ENCODE data around the gene GTF3C2.
A peak's percentile ranks its signal among the peaks of the same experiment; 100 is the strongest.
"Not testable (repeated sequence)": the region's sequence is repeated elsewhere in the genome, so short reads cannot be mapped to it uniquely, and the experiment has no call there.

GTF3C2 gene

DNA sequence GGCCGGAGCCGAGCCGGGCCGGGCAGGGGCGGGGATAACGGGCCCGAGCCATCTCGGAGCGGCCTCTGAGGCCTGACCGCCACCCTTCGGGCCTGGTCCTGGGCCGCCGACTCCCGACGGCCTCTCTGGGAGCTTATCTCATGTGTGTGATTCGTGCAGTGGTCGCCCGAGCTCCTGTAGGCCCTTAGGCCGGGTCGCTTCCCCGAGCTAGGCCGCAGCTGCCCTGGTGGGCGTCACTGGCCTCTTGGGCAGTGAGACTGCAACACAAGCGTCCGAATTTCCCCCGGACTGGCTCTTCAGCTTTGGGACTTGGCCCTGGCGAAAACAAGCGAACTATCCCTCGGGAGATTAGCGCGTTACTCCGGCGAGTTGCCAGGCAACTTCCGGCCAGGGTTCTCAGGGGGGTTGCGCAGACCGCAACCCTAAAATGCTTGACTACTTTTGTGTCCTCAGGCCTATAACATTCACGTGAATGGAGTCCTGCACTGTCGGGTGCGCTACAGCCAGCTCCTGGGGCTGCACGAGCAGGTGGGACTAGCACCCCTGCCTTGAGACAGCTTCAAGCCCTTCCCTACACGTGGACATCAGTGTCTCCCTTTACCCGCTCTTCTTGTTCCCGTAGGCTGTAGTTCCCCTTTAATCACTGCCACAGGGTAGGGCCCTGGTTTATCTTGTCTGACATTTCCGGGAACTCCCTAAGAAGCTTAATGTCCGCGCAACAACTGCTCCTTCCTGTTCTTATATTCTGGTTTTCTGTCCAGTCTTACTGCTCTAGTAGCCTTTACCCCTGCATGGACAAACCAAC, 14.5 kb upstream of the GTF3C2 start:
- DNase-seq (ENCODE audit: low read depth in 2 of 2) = no peak

DNA sequence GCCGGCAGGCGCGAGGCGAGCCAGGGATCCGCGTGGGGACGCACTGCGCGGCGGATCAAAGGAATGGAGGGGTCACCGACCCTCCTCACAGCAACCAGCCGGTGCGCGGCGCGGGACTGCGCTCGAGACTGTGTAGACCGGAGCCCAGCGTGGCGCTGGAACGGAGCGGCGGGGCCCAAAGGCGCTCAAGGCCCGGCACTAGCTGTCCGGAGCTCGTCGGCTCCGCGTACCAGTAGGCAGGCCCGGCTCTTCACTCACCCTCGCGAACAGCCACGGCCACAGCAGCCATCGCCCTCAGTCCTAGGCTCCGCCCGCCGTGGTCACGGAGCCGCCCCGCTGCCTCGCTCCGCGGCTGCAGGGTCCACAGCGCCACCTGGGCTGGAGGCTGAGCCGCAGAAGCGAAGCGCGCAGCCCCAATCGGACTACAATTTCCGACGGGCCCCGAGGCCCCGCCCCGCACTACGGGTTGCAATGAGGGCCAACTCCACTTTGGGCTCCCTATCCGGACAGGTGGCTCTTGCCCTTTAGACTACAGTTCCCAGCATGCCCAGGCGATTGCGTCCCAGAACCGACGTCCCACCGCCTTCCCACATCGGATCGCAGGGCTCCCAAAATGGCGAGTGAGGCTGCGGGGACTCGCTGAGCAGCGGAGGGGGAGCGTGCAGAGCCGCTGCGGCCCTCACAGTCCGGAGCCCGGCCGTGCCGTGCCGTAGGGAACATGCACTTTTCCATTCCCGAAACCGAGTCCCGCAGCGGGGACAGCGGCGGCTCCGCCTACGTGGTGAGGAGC, 13.7 kb upstream of the GTF3C2 start, which contains the start of the genes EIF2B4 and SNX17:
EIF2B4 (minus strand) TSS at position 313 of the 790 bp plus-strand sequence; CDS start at position 289, 24 bp downstream.
SNX17 (plus strand) TSS at position 591 of the 790 bp plus-strand sequence; CDS start at position 719, 128 bp downstream.
- peak; percentile 99 to 100 for DNase-seq (ENCODE audit: low read depth in 2 of 2)

DNA sequence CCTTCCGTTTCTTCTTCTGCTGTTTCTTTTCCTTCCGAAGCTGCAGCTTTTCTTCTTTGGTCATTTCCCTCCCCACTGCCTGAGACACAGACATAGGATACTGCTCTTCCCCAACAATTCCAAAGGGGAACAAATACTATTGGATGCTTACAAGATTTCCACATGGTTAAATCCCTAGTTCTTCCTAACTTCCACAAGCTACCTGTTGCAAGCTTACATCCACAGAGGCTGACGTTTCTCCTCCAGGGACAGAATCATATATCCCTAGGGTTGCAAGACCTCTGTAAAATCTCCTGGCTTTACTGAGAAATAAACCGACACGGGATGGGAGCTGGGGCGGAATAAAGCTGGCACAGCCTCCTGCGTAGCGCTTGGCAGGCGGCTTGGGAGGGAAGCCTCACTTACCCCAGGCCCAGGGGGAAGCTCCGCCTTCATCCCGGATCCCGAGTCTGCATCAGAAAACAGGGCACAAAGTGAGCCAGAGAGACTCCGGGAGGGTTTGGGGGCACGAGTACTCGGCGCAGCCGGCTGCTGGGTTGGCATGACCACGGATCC, 13.0 kb upstream of the GTF3C2 start:
- no peak for DNase-seq (ENCODE audit: low read depth in 2 of 2)

DNA sequence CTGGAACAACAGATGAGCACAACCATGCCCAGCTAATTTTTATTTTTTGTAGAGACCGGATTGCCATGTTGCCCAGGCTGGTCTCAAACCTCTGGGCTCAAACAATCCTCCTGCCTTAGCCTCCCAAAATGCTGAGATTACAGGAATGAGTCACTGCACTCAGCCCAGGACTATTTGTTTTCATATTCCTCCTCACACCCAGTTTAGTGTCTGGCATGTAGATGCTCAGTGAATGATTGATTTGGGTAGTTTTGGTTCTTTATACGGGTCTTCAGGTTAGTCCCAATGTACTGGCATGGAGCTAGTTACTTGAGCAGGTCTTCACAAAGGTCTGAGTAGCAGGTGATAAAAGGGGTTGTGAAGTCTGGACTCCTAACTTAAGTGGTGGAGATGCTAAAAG, 7.4 kb upstream of the GTF3C2 start:
- DNase-seq (ENCODE audit: low read depth in 2 of 2) = no peak

DNA sequence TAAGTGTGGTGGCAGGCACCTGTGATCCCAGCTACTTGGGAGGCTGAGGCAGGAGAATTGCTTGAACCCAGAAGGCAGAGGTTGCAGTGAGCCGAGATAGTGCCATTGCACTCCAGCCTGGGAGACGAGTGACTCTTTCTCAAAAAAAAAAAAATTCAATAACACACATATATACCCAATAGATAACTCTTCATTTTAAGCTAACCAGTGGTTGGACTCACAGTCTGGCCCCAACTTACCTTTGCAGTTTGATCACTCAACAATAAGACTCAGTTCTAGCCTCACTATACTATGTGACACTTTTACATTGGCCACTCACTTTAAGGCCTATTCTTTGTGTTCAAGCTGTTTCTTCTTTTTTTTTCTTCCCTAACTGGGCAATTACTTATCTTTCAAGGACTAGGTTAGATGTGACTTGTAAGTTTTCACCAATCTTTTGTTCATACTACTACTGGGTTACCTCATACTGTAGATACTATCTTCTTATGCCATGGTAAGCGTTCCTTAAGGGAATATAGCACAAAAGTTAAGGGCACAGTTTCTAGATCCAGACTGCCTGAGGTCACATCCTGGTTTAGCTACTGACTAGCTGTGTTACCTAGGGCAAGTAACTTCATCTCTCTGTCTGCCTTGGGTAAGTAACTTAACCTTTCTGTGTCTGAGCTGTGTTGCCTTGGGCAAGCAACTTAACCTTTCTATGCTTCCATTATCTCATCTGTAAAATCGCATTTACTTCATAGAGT, 6.3 kb upstream of the GTF3C2 start:
- no peak for DNase-seq (ENCODE audit: low read depth in 2 of 2)

DNA sequence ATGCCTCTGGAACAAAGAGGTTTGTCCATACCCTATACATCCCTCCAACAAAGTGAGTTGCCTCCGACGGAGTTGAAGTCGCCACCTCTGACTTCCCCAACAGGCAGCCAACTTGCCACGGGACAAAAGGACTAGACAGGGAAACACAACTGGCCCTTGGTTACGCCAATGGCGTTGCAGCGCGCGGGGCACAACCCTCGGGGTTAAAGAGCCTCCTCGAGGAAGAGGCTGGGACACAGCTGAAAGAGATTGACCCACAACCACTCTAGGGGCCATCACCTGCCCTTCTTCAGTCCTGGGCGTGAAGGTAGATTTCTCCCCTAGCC, 545 bp downstream of the GTF3C2 start:
- no peak for DNase-seq (ENCODE audit: low read depth in 2 of 2)

DNA sequence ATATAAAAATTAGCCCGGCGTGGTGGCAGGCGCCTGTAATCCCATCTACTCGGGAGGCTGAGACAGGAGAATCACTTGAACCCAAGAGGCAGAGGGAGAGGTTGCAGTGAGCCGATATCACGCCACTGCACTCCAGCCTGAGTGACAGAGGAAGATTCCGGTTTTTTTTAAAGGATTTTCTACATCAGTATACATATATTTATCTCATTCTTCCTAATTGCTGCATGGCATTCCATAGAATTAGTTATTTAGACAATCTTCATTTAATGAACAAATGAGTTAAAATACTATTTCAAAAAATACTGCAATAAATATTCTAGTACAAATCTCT, 2.0 kb downstream of the GTF3C2 start:
- DNase-seq (ENCODE audit: low read depth in 2 of 2) = no peak

DNA sequence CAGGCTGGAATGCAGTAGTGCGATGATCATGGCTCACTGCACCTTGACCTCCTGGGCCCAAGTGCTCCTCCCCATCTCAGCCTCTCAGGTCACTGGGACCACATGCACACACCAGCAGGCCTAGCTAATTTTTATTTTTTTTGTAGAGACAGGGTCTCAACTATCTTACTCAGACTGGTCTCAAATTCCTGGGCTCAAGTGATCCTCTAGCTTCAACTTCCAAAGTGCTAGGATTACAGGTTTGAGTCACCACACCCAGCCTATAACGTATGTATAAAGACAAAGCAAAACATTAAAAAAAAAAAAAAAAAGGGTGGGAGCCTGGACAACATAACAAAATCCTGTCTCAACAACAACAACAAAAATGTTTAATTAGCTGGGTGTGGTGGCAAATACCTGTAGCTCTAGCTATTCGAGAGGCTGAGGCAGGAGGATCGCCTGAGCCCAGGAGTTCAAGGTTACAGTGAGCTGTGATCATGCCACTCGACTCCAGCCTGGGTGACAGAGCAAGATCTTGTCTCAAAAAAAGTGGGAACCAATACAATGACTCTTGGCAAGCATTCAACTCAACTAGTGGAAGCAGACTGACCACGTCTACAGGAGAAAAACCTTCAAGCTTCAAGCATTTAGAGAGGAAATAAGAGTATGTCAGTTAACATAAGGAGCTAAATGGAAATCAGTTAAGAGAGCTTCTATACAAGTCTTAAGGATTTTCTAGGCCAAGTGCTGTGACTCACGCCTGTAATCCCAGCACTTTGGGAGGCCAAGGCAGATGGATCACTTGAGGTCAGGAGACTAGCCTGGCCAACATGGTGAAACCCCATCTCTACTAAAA, 2.6 kb downstream of the GTF3C2 start:
- no peak for DNase-seq (ENCODE audit: low read depth in 2 of 2)

DNA sequence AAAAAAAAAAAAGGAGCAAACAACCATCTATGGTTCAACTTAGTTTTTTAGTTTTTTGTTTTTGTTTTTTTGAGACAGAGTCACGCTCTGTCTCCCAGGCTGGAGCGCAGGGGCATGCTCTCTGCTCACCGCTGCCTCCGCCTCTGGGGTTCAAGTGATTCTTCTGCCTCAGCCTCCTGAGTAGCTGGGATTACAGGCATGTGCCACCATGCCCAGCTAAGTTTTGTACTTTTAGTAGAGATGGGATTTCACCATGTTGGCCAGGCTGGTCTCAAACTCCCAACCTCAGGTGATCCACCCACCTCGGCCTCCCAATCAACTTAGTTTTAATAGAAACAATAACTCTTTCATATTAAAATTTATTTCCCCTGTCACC, 3.2 kb downstream of the GTF3C2 start:
- DNase-seq (ENCODE audit: low read depth in 2 of 2) = not testable (repeated sequence)

DNA sequence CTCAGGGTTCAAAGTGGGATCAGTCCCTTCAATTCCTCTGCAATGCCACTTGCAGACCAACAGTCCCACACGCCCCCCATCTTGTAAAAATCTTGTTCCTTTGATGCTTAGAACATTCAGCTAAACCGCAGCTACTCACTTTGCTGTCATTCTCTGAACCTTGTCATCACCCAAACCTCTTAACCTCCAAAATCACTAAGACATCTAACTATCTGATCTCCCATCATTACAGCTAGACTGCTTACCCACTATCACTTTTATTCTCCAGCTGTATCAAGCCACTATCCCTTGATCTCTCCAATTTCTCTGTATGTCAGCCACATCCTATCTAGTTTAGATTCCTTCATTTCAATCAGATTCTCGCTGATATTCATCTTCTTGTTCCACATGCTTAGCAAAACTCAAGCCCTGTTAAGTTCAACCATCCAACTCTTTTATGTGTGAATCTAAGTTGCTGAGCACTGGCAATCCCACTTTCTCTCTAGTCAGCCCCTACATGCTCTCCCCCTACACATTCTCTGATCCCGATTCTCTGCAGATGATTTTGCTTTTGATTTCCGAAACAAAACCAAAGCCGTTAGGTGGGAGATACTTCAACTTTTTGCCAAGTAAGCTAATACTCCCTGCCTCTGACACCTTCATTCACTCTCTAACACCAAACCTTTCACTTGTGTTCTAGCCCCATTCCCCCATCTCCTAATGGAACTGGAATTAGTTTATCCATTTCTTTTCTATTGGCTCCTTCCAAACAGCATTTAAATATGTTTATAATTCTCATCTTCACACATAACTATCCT, 4.6 kb downstream of the GTF3C2 start:
- DNase-seq (ENCODE audit: low read depth in 2 of 2) = no peak

DNA sequence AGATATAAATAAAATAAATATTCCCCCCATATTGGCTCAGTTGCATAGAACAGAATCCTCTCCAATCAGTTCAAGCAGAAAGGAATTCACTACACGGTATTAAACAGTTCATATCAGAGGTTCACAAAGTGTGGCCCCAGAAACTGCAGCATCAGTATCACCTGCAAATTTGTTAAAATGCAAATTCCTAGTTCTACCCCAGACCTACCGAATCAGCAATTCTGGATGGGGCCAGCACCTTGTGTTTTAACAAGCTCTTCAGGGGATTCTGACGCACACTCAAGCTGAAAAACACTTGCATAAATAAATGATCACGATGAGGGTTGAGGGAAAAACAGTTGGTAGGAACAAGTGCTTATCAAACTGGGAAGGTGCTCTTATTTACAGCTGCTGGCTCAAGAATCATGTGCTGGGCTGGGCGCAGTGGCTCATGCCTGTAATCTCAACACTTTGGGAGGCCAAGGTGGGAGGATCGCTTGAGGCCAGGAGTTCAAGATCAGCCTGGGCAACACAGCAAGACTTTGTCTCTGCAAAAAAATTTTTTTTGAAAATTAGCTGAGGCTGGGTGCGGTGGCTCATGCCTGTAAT, 6.4 kb downstream of the GTF3C2 start:
- no peak for DNase-seq (ENCODE audit: low read depth in 2 of 2)

DNA sequence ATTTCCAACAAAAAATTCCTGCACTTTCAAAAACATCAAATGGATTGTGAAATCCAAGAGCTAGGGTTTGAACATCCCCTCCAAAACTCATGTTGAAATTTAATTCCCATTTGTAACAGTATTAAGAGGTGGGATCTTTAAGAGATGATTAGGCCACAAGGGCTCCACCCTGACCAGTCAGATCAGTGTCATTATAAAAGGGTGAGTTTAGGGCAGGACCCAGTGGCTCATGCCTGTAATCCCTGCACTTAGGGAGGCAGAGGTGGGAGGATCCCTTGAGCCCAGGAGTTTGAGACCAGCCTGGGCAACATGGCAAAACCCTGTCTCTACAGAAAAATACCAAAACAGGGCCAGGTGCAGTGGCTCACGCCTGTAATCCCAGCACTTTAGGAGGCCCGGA, 8.9 kb downstream of the GTF3C2 start:
- no peak for DNase-seq (ENCODE audit: low read depth in 2 of 2)

DNA sequence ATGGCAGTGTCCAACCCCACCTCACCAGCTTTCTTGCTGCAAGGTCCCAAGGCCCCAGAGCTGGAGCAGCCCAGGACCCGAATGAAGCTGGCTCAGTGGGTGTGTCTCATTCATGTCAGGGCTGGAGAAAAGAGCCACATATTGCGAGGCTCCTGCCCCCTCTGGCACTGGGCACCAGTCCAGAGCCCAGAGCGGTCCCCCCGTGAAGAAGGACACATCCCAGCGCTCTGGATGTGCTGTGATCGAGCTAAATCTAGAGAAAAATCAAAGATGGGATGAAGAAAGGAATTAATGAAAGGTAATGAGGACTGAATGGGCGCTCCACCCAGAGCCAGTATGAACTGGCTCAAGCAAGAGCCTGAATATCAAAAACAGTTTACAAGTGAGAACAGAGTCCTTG, 20.4 kb downstream of the GTF3C2 start:
- no peak for DNase-seq (ENCODE audit: low read depth in 2 of 2)

DNA sequence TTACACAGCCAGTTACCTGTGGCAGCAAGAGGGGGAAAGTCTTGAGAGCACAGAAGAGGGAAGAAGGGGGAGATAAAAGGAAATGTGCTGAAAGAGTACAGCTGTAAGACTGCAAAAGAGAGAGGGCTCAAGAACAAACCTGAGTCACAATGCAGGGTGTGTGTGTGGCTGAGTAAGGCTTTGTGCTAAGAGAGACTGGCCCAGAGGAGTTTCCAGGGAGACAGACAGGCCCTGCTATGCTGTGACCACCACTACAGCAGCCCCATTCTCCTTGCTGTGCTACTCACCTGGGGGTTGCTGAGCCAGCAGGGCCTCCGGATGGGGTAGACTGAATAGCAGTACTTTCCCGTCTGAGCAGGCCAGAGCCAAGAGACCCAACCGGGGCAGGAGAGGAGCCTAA, 21.3 kb downstream of the GTF3C2 start:
- no peak for DNase-seq (ENCODE audit: low read depth in 2 of 2)

DNA sequence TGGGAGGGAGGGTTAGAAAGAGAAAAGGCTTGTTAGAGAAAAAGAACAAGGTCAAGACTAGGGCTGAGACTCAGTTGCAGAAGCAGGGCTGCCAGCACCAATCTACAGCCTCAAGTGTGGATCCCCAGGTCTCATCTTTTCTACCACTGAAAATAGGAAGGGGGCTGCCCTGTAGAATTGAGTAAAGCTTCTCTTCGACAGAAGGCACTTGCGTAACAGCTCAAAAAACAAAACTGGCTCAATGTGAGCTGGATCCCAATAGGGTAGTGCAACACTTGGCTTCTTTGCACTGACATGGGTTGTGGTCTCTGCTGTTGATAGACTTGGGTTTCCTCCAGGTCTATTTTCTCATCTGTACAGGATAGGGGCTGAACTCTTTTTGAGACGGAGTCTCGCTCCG, 31.8 kb downstream of the GTF3C2 start:
- DNase-seq (ENCODE audit: low read depth in 2 of 2) = no peak

DNA sequence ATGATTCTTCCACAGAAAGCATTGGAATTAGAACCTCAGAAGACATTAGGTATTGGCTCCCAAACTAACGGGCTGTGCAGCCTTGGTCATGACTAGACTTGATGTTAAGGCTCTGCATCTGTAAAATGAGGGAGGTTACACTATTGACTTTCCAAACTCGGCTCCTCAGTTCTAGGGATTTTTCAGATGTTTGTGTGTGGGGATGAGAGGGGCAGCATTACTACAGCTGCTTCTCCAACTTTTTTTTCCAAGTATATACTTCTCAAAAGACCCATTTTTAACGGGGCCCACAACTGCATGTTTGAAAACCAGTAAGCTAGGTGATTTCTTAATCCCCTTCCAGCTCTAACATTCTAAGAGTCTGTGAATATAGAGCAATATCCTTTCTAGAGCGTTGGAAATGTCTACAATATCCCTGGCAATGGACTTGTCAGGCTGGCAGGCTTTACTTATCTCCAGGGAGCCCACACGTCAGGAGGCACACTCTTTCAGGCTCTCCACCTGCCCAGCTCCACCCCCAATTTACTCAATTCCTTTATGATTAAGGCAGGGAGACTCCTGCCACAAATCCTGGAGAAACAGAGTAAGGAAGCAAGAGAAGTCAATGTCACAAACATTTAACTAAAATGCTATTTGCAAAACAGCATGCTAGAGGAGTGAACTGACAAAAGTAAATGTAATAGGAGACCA, 32.8 kb downstream of the GTF3C2 start:
- DNase-seq (ENCODE audit: low read depth in 2 of 2) = no peak

DNA sequence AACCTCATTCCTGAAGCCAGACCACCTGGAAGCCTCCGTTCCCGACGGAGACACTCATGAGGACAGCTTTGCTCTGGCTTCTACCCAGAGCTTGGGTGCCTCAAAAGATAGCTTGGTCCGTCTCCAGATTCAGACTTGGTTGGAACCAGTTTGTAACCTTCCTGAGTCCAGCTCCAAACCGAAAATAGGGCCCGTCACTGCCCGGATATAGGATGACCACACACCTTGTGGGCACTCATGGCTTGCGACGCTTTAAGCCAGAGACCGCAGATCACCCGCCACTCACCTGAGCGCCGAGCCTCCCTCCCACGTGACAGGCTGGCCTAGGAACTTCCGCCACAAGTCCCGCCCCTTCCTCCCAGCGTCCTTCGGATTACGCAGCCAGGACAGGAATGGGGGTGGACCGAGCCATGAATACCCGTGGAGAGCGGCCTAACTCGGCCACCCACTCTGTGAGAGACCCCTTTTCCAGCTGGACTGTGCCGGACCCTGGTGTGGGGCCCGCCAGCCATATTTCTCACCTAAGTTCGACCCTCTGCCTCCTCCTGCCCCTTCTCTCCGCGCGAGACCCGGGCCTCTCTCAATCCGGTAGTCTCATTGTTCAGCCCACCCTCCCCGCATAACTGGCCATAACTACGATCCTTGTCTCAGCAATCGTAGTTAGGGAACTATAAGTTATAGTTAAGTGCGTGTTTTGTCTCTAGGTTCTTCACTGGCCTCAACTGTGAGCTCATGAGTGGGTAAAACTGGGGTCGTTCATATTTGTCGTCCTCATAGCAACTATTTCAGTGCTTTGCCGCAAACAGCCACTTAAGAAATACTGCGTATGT, 33.6 kb downstream of the GTF3C2 start, which contains the start of gene MPV17:
MPV17 (minus strand) TSS at position 332 of the 830 bp plus-strand sequence. CDS start 580 bp downstream, outside the sequence.
- peak; percentile 70 to 75 for DNase-seq (ENCODE audit: low read depth in 2 of 2)

DNA sequence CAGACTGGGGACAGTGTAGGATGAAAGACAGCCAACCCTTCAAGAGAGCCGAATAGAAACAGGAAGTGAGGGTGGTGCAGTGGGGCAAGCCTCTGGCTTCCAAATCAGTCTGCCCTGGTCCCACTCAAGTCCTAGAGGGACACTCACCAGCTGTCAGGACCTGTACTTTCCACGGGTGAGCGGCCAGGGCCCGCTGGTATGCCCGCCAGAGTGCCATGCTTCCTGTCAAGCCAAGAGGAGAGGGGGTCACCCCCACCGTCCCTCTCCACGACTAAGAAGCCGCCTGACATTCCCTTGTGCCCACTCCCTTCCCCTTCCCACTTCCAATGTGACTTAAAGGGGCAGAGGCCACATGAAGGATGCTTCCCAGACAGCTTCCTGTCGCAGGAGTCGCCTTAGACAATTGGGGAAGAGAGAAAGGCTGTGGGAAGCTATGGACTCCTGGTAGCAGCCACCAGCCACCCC, 34.2 kb downstream of the GTF3C2 start:
- DNase-seq (ENCODE audit: low read depth in 2 of 2) = no peak

Data from stimulated activated CD8-positive, alpha-beta memory T cell treated with anti-CD3 and anti-CD28 coated beads, Interleukin-15, amount 100 ng/mL, for 4 hours (primary cell).